ENCODE data around the gene RORB. TPM values are rescaled to one million over a fixed set of nuclear protein-coding genes. Genes with fewer than 3 reads are reported as not detected.

RORB gene
- total and polyA plus RNA-seq, 12 donors, result 0.20 to 5.0 (median 2.6) TPM

- Histone ChIP-seq H3K4me3 (no peak overlapping the region), H3K27ac (no peak overlapping the region), H3K9me3 (no peaks in the 10 kb centered on the region), H3K4me1 (peaks cover 0 to 28% (median 19%) of the 10 kb centered on the region in 9 donors), H3K36me3 (no peaks in the 10 kb centered on the region), H3K27me3 (peaks cover 0 to 64% (median 44%) of the 10 kb centered on the region in 7 donors)
- DNase-seq, result no peak
- TF ChIP-seq, protein P1, sequence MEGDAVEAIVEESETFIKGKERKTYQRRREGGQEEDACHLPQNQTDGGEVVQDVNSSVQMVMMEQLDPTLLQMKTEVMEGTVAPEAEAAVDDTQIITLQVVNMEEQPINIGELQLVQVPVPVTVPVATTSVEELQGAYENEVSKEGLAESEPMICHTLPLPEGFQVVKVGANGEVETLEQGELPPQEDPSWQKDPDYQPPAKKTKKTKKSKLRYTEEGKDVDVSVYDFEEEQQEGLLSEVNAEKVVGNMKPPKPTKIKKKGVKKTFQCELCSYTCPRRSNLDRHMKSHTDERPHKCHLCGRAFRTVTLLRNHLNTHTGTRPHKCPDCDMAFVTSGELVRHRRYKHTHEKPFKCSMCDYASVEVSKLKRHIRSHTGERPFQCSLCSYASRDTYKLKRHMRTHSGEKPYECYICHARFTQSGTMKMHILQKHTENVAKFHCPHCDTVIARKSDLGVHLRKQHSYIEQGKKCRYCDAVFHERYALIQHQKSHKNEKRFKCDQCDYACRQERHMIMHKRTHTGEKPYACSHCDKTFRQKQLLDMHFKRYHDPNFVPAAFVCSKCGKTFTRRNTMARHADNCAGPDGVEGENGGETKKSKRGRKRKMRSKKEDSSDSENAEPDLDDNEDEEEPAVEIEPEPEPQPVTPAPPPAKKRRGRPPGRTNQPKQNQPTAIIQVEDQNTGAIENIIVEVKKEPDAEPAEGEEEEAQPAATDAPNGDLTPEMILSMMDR (IDR thresholded peaks at IDR 0.05), result no peak
- ATAC-seq, result no peak
- WGBS, 2 donors, result 58 to 62% methylated on average over 2 of the region's 2 CpGs
- intact Hi-C loops (cut with DNase I), result no loop called here
These were observed 4.4 kb downstream of the RORB start for GRCh38 chr9:74501570-74501969.

- WGBS, 2 donors, result 71 to 74% methylated on average over 4 of the region's 4 CpGs
- TF ChIP-seq, protein P1 (IDR thresholded peaks at IDR 0.05), result no peak
- no peaks in the 10 kb centered on the region for H3K9me3 ChIP-seq
These were observed 6.1 kb downstream of the RORB start for GRCh38 chr9:74503219-74503618.

DNA sequence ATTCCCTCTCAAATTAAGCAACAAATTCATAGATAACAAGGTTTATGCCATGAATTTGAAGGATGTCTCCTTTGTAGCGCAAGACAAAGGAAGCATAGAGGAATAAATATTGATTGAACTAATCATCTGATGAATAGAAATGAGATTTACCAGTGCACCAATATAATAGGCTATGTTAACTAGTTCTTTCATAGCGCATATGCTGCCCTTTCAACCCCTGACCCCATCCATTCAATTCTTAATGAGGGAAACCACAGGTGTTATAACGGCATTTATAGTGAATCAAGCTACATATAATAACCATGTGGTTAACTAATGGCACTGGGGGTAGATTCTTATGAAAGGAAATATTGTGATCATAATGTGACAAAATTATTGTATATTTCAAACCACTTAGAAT lies 6.5 kb downstream of the RORB start:
- Histone ChIP-seq H3K9me3 (no peaks in the 10 kb centered on the region), H3K36me3 (no peaks in the 10 kb centered on the region), H3K4me3 (no peak overlapping the region), H3K27ac (no peak overlapping the region), H3K4me1 (peaks cover 0 to 16% (median 10%) of the 10 kb centered on the region in 9 donors), H3K27me3 (peaks cover 0 to 43% (median 27%) of the 10 kb centered on the region in 7 donors)
- 86 to 90% methylated on average over 3 of the region's 3 CpGs for WGBS, 2 donors
- no peak for ATAC-seq
- DNase-seq, result no peak
- TF ChIP-seq, protein P1 (IDR thresholded peaks at IDR 0.05), result no peak
- intact Hi-C loops (cut with DNase I), result no loop called here

More at GRCh38 chr9:74503219-74503618, 6.1 kb downstream of the RORB start:
- ATAC-seq (no peak), DNase-seq (no peak)
- Histone ChIP-seq H3K36me3 (no peaks in the 10 kb centered on the region), H3K4me3 (no peak overlapping the region), H3K4me1 (peaks cover 0 to 21% (median 15%) of the 10 kb centered on the region in 9 donors), H3K27ac (no peak overlapping the region), H3K27me3 (peaks cover 0 to 48% (median 31%) of the 10 kb centered on the region in 7 donors)
- intact Hi-C loops (cut with DNase I), result no loop called here

GRCh38 chr9:74511333-74511732 lies 14.2 kb downstream of the RORB start:
- 80 to 95% methylated on average over 2 of the region's 2 CpGs for WGBS, 2 donors
- intact Hi-C loops (cut with DNase I), result no loop called here
- Histone ChIP-seq H3K4me1 (no peaks in the 10 kb centered on the region), H3K36me3 (no peaks in the 10 kb centered on the region), H3K4me3 (no peak overlapping the region), H3K27ac (no peak overlapping the region), H3K9me3 (no peaks in the 10 kb centered on the region), H3K27me3 (no peaks in the 10 kb centered on the region)
- TF ChIP-seq, protein P1 (IDR thresholded peaks at IDR 0.05), result no peak
- DNase-seq, result no peak
- ATAC-seq, result no peak

Data from heart right ventricle (tissue), 16 donors.